HepG2 (cell line): ENCODE measurements around the gene FOSB. TPM values are rescaled to one million over a fixed set of nuclear protein-coding genes. Genes with fewer than 3 reads are reported as not detected.

ENCODE experiments used
- ATAC-seq: fragments of 200-7000 bp; cut with Tn5 transposase; 3 replicates; pipeline ENCODE4 v1.9.1; 2020; ENCODE audit warnings: mild to moderate bottlenecking, moderate library complexity
- BruUV-seq: library from RNA; stranded (reverse); fragments of 400-500 nt; replicated peaks from 2 replicates; lab custom pipeline; 2021; lab: Mats Ljungman, UMichigan
- CTCF ChIA-PET: fragments of 300-600 bp; formaldehyde crosslinking; extraction: SDS; loops from one replicate; lab custom pipeline; 2021; ENCODE audit warnings: low total read pairs, inconsistent platforms, low intra/inter-chr PET ratio; lab: Yijun Ruan, JAX
- POLR2A ChIA-PET: fragments of 350-600 bp; sonication (Branson Sonifier 250); formaldehyde crosslinking; loops from one replicate; lab custom pipeline; 2020; ENCODE audit warnings: antibody characterized with exemption, inconsistent platforms; lab: Yijun Ruan, JAX
- DNase-seq: peaks from one replicate; pipeline ENCODE4 v3.0.0-alpha.2; 2015; ENCODE audit warnings: low spot score
- FAIRE-seq: peaks from 3 replicates; lab custom pipeline; 2011; peaks lifted over from hg19 to GRCh38; lab: Jason Lieb, UNC
- H2AFZ ChIP-seq: one replicate; pipeline ENCODE4 v1.6.1; 2011; ENCODE audit warnings: low read length, inconsistent platforms
- H3K27ac ChIP-seq: fragments of 300-600 bp; 3 replicates; pipeline ENCODE4 v1.8.0; 2011; ENCODE audit warnings: mixed run types, mild to moderate bottlenecking, mixed read lengths, low read length, inconsistent platforms; ENCODE audit not compliant: insufficient read depth; ENCODE audit errors: extremely low read length
- H3K27me3 ChIP-seq, 2 experiments: fragments of 200-600 bp in 1 of 2; 2 replicates in 1 of 2; 3 replicates in 1 of 2; pipeline versions ENCODE4 v1.6.0 to v1.8.0; 2011; ENCODE audit warnings: low read length in 2 of 2, mild to moderate bottlenecking in 2 of 2, moderate library complexity in 2 of 2, inconsistent platforms in 1 of 2; ENCODE audit not compliant: insufficient read depth in 2 of 2, control insufficient read depth in 1 of 2
- H3K36me3 ChIP-seq, 2 experiments: fragments of 200-600 bp in 1 of 2; replicated peaks in 1 of 2; 2 replicates in 1 of 2; 3 replicates in 1 of 2; pipeline versions ENCODE4 v1.5.1 to v1.8.0; 2011; ENCODE audit warnings: low read length in 2 of 2, inconsistent platforms in 1 of 2; ENCODE audit not compliant: insufficient read depth in 2 of 2, control insufficient read depth in 1 of 2
- H3K4me1 ChIP-seq: 2 replicates; pipeline ENCODE4 v1.5.1; 2012; ENCODE audit warnings: low read length, inconsistent platforms; ENCODE audit not compliant: insufficient read depth
- H3K4me2 ChIP-seq: 2 replicates; pipeline ENCODE4 v1.6.0; 2011; ENCODE audit warnings: low read depth, low read length, inconsistent platforms
- H3K4me3 ChIP-seq, 3 experiments: fragments of 200-600 bp in 1 of 3; sonication (generic), shearing (Covaris generic) in 1 of 3; replicated peaks in 1 of 3; 2 replicates each; pipeline ENCODE4 v1.5.1; 2011 to 2016; ENCODE audit warnings: low read length in 3 of 3, inconsistent platforms in 2 of 3, low read depth in 2 of 3, mild to moderate bottlenecking in 2 of 3, control low read depth in 1 of 3, mixed read lengths in 1 of 3; ENCODE audit not compliant: insufficient read depth in 1 of 3
- H3K79me2 ChIP-seq: one replicate; pipeline ENCODE4 v1.6.1; 2011; ENCODE audit warnings: low read length, inconsistent platforms; ENCODE audit not compliant: insufficient read depth
- H3K9ac ChIP-seq: 2 replicates; pipeline ENCODE4 v1.6.0; 2011; ENCODE audit warnings: mild to moderate bottlenecking, low read depth, low read length, inconsistent platforms; ENCODE audit not compliant: insufficient read depth
- H3K9me3 ChIP-seq: 2 replicates; pipeline ENCODE4 v1.5.1; 2012; ENCODE audit warnings: mild to moderate bottlenecking, low read length
- H4K20me1 ChIP-seq: 2 replicates; pipeline ENCODE4 v1.6.0; 2011; ENCODE audit warnings: inconsistent platforms, mild to moderate bottlenecking, low read length, moderate library complexity; ENCODE audit not compliant: insufficient read depth
- ATF7-NPFF ChIP-seq: sonication (generic); formaldehyde crosslinking; IDR thresholded peaks from 2 replicates; pipeline ENCODE4 v1.8.1; 2023; ENCODE audit warnings: mild to moderate bottlenecking, low read depth, missing genetic modification reagents, moderate library complexity
- DMAP1 ChIP-seq: IDR thresholded peaks from 2 replicates; pipeline ENCODE4 v1.6.1; 2016
- FOXP1 ChIP-seq, 2 experiments: fragments of 450-650 bp in 1 of 2; IDR thresholded peaks; 2 replicates each; pipeline ENCODE4 v1.6.1; 2017 to 2018; ENCODE audit warnings: antibody characterized with exemption in 1 of 2
- HNF4A ChIP-seq: sonication (generic); formaldehyde crosslinking; IDR thresholded peaks from 2 replicates; pipeline ENCODE4 v1.4.0; 2020; ENCODE audit warnings: missing genetic modification reagents
- MEIS2 ChIP-seq: sonication (generic); formaldehyde crosslinking; IDR thresholded peaks from 2 replicates; pipeline ENCODE4 v1.9.0; 2021; ENCODE audit warnings: mild to moderate bottlenecking, missing genetic modification reagents
- MYC ChIP-seq: sonication (generic); formaldehyde crosslinking; IDR thresholded peaks from 2 replicates; pipeline ENCODE4 v1.9.0; 2021; ENCODE audit warnings: missing genetic modification reagents, borderline replicate concordance
- PAX8 ChIP-seq: sonication (generic); formaldehyde crosslinking; IDR thresholded peaks from 2 replicates; pipeline ENCODE4 v1.8.0; 2022; ENCODE audit warnings: mild to moderate bottlenecking, missing genetic modification reagents, borderline replicate concordance
- SP1 ChIP-seq, 2 experiments: fragments of 450-650 bp in 1 of 2; sonication (generic) in 1 of 2; formaldehyde crosslinking in 1 of 2; IDR thresholded peaks; 2 replicates each; pipeline versions ENCODE4 v1.4.0 to v1.6.1; 2016 to 2020; ENCODE audit warnings: missing genetic modification reagents in 1 of 2
- SRF ChIP-seq: IDR thresholded peaks from 2 replicates; pipeline ENCODE4 v1.6.1; 2011; ENCODE audit warnings: mild to moderate bottlenecking, low read depth, low read length, moderate library complexity
- SUZ12 ChIP-seq: fragments of 150-350 bp; IDR thresholded peaks from 2 replicates; pipeline ENCODE4 v1.6.1; 2014; ENCODE audit warnings: low read depth, low read length
- TOPORS ChIP-seq: sonication (generic); formaldehyde crosslinking; IDR thresholded peaks from 2 replicates; pipeline ENCODE4 v1.8.0; 2023; ENCODE audit warnings: mild to moderate bottlenecking, missing genetic modification reagents
- ZNF224 ChIP-seq: sonication (generic); formaldehyde crosslinking; IDR thresholded peaks from 2 replicates; pipeline ENCODE4 v1.5.0; 2020; ENCODE audit warnings: mild to moderate bottlenecking, missing genetic modification reagents
- ZNF367 ChIP-seq: sonication (generic); formaldehyde crosslinking; IDR thresholded peaks from 2 replicates; pipeline ENCODE4 v1.4.0; 2020; ENCODE audit warnings: missing genetic modification reagents, borderline replicate concordance
- ZNF660 ChIP-seq: sonication (generic); formaldehyde crosslinking; IDR thresholded peaks from 2 replicates; pipeline ENCODE4 v1.5.1; 2020; ENCODE audit warnings: mild to moderate bottlenecking, low read depth, missing genetic modification reagents, borderline replicate concordance
- WGBS: methylation state at CpG from one replicate; pipeline ENCODE4 v1.1.6; 2017; ENCODE audit warnings: low lambda C conversion rate; 5-methylcytosine and 5-hydroxymethylcytosine counted together
- in situ Hi-C: cut with HindIII; loops from 2 replicates; pipeline ENCODE4 v1.10.0; 2017; ENCODE audit warnings: low pct_unique_long_range_greater_than_20kb; ENCODE audit not compliant: extremely low pct_ligation_motif_present
- intact Hi-C: fragments of 100-400 bp; cut with micrococcal nuclease; formaldehyde crosslinking; loops from one replicate; pipeline ENCODE4 v1.10.0; 2022; ENCODE audit not compliant: unreplicated experiment
- polyA plus RNA-seq, 8 experiments: library from polyadenylated mRNA; depleted of rRNA in 3 of 8; stranded (reverse) in 7 of 8; unstranded in 1 of 8; fragments of >200 nt; fragmentation: Illumina TruSeq in 4 of 8; extraction: Trizol in 4 of 8; gene quantifications; 2 replicates each; pipeline versions ENCODE4 v1.2.1 to v1.2.3, GENCODE V29; 2011 to 2016; ENCODE audit warnings: low read depth in 4 of 8, missing spikeins in 1 of 8, mixed read lengths in 1 of 8; ENCODE audit not compliant: insufficient read depth in 1 of 8
- total RNA-seq, 5 experiments: library from RNA; depleted of rRNA; stranded (reverse); fragments of >200 nt; fragmentation: Illumina TruSeq; extraction: Trizol; gene quantifications; 2 replicates each; pipeline ENCODE4 v1.2.3, GENCODE V29; 2016; ENCODE audit warnings: low read depth in 1 of 5
- TF ChIP-seq, protein P1 (sequence below): sonication (generic); formaldehyde crosslinking; IDR thresholded peaks from 2 replicates; pipeline ENCODE4 v1.5.0; 2020; ENCODE audit warnings: missing genetic modification reagents
- TF ChIP-seq, protein P2 (sequence below): sonication (generic); formaldehyde crosslinking; IDR thresholded peaks from 2 replicates; pipeline ENCODE4 v1.4.0; 2020; ENCODE audit warnings: mild to moderate bottlenecking, low read depth, missing genetic modification reagents
- TF ChIP-seq, protein P3 (sequence below): sonication (generic); formaldehyde crosslinking; IDR thresholded peaks from 2 replicates; pipeline ENCODE4 v1.5.0; 2020; ENCODE audit warnings: mild to moderate bottlenecking, missing genetic modification reagents

The FOSB gene
- total and polyA plus RNA-seq, 2 of the 13 experiments (the other 11 are each of a cell fraction or from before 2014, with no cell fraction given), result 2.8 to 6.0 TPM

DNA sequence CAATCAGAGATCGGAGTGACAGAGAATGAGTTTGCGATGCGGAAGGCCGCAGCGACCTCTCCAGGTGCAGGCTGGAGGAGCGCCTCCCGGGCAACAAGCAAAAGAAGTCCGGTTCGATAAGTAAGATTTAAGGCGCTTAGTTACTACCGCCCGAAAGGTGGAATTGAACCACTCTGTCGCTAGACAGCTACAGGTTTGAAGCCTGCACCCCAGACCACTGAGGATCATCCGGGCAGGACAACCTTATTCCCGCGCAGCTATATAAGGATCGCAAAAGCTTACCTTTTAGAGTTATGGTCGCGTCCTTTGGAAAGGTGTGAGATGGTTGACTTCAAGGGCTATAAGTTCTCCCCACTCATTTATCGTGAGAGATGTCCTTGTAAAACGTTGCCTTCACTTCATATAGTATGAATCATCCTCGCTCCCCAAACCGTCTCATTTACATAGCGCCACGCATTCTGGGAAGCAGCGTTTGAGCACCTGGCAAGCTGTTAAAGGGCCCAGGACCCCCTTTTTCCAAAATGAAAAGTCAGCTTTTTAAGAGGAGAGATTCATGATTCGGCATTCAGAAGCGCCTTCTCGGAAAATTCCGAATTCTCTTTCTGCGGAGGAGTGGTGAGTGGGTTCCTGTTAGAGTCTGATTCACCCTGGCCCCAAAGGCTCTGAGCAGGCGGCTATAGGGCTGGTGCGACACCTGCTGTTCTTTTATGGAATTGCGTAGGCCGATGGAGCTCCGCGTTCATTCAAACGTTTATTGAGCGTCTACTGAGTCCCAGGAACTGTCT is 10.8 kb downstream of the FOSB start:
- ChIA-PET CTCF (interaction anchor here (0.7 to 3.5 kb wide), 6 partner anchors 32 to 91 kb away, joined by 3 to 117 read pairs (median 14); partner anchors contain the start of gene PPP1R13L), POLR2A (interaction anchor here (0.7 to 2.3 kb wide), 8 partner anchors 10 to 74 kb away, joined by 3 to 33 read pairs (median 8); partner anchors contain the start of genes FOSB and PPP1R13L)
- Histone ChIP-seq H3K4me1 (peaks cover 36% of the 10 kb centered on the region), H2AFZ (peak overlapping the region; percentile 75), H3K36me3 (no peaks in the 10 kb centered on the region), H3K9ac (peak overlapping the region; percentile 88), H3K9me3 (no peaks in the 10 kb centered on the region), H3K4me2 (peak overlapping the region; percentile 86), H3K79me2 (no peaks in the 10 kb centered on the region), H4K20me1 (no peaks in the 10 kb centered on the region), H3K27ac (peak overlapping the region; percentile 90), H3K27me3 (peaks cover 0 to 16% of the 10 kb centered on the region in 2 experiments; a peak in 2 of 5 replicates), H3K4me3 (peak overlapping the region; percentile 60 to 70 (median 66))
- intact Hi-C loops, result loop anchor here (1.0 kb wide), 2 partner anchors 39 to 51 kb away; no protein-coding TSS in a partner anchor
- DNase-seq (peak; percentile 91), FAIRE-seq (peak; percentile 90), ATAC-seq (peak; percentile 88)
- 3% methylated on average over 21 of the region's 39 CpGs for WGBS
- in situ Hi-C loops, result loop anchor here (5.0 to 10.0 kb wide), 2 partner anchors 36 to 54 kb away; partner anchors contain the start of gene ERCC1
- BruUV-seq, result no TSS peak
- TF ChIP-seq, protein P1, sequence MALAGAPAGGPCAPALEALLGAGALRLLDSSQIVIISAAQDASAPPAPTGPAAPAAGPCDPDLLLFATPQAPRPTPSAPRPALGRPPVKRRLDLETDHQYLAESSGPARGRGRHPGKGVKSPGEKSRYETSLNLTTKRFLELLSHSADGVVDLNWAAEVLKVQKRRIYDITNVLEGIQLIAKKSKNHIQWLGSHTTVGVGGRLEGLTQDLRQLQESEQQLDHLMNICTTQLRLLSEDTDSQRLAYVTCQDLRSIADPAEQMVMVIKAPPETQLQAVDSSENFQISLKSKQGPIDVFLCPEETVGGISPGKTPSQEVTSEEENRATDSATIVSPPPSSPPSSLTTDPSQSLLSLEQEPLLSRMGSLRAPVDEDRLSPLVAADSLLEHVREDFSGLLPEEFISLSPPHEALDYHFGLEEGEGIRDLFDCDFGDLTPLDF (CRISPR knock-in tag), result peak; percentile 63; the same call in 1 of the 2 replicates
- TF ChIP-seq SP1 (IDR thresholded peaks at IDR 0.05) (no peak), SP1 (CRISPR knock-in tag; IDR thresholded peaks at IDR 0.05) (peak; percentile 29; the same call in 1 of the 2 replicates), ZNF224 (CRISPR knock-in tag) (peak; percentile 77; the same call in 1 of the 2 replicates), SRF (0 out of 2 replicates have a peak, but pooled peaks have one; percentile 9), HNF4A (CRISPR knock-in tag) (no peak), ZNF367 (CRISPR knock-in tag) (0 out of 2 replicates have a peak, but pooled peaks have one; percentile 20), ATF7-NPFF (no peak), ZNF660 (no peak), MEIS2 (CRISPR knock-in tag) (0 out of 2 replicates have a peak, but pooled peaks have one; percentile 25), FOXP1 (IDR thresholded peaks at IDR 0.05) (no peak), FOXP1 (CRISPR knock-in tag; IDR thresholded peaks at IDR 0.05) (no peak), TOPORS (CRISPR knock-in tag) (no peak), MYC (CRISPR knock-in tag) (no peak; the same call in 1 of the 2 replicates), DMAP1 (no peak), SUZ12 (peak; percentile 36; the same call in 1 of the 2 replicates), PAX8 (CRISPR knock-in tag) (no peak)
- TF ChIP-seq, protein P2, sequence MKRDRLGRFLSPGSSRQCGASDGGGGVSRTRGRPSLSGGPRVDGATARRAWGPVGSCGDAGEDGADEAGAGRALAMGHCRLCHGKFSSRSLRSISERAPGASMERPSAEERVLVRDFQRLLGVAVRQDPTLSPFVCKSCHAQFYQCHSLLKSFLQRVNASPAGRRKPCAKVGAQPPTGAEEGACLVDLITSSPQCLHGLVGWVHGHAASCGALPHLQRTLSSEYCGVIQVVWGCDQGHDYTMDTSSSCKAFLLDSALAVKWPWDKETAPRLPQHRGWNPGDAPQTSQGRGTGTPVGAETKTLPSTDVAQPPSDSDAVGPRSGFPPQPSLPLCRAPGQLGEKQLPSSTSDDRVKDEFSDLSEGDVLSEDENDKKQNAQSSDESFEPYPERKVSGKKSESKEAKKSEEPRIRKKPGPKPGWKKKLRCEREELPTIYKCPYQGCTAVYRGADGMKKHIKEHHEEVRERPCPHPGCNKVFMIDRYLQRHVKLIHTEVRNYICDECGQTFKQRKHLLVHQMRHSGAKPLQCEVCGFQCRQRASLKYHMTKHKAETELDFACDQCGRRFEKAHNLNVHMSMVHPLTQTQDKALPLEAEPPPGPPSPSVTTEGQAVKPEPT (CRISPR knock-in tag), result 0 out of 2 replicates have a peak, but pooled peaks have one; percentile 57
- TF ChIP-seq, protein P3, sequence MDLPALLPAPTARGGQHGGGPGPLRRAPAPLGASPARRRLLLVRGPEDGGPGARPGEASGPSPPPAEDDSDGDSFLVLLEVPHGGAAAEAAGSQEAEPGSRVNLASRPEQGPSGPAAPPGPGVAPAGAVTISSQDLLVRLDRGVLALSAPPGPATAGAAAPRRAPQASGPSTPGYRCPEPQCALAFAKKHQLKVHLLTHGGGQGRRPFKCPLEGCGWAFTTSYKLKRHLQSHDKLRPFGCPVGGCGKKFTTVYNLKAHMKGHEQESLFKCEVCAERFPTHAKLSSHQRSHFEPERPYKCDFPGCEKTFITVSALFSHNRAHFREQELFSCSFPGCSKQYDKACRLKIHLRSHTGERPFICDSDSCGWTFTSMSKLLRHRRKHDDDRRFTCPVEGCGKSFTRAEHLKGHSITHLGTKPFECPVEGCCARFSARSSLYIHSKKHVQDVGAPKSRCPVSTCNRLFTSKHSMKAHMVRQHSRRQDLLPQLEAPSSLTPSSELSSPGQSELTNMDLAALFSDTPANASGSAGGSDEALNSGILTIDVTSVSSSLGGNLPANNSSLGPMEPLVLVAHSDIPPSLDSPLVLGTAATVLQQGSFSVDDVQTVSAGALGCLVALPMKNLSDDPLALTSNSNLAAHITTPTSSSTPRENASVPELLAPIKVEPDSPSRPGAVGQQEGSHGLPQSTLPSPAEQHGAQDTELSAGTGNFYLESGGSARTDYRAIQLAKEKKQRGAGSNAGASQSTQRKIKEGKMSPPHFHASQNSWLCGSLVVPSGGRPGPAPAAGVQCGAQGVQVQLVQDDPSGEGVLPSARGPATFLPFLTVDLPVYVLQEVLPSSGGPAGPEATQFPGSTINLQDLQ (CRISPR knock-in tag), result no peak
